Endothelial cell of umbilical vein (primary cell): ENCODE measurements around the gene JPT2.

Experiments
- CTCF ChIP-seq, 2 donors: IDR thresholded peaks; 1 replicate in 1 of 2; 2 replicates in 1 of 2; pipeline ENCODE4 v1.5.1; 2011; ENCODE audit warnings: low read length in 2 of 2, mild to moderate bottlenecking in 2 of 2, moderate library complexity in 2 of 2, control low read depth in 1 of 2, inconsistent platforms in 1 of 2, low read depth in 1 of 2; ENCODE audit not compliant: insufficient read depth in 1 of 2; ENCODE audit errors: extremely low read depth in 1 of 2
- EZH2 ChIP-seq: IDR thresholded peaks from 2 replicates; pipeline ENCODE4 v1.6.1; 2012; ENCODE audit warnings: borderline replicate concordance, low read depth, mild to moderate bottlenecking, moderate library complexity, low read length, inconsistent platforms; ENCODE audit not compliant: severe bottlenecking
- JUN ChIP-seq: IDR thresholded peaks from 2 replicates; pipeline ENCODE4 v1.6.1; 2011; ENCODE audit warnings: borderline replicate concordance, low read depth; ENCODE audit not compliant: insufficient read length, insufficient read depth
- MAX ChIP-seq: IDR thresholded peaks from 2 replicates; pipeline ENCODE4 v1.6.1; 2011; ENCODE audit not compliant: insufficient read depth, insufficient read length
- MYC ChIP-seq: IDR thresholded peaks from one replicate; pipeline ENCODE4 v1.6.1; 2011; ENCODE audit warnings: mild to moderate bottlenecking, low read depth, low read length
- POLR2A ChIP-seq: IDR thresholded peaks from 2 replicates; pipeline ENCODE4 v1.6.1; 2012; ENCODE audit warnings: low read depth, mild to moderate bottlenecking, control low read depth, low read length
- POLR2AphosphoS5 ChIP-seq: IDR thresholded peaks from 2 replicates; pipeline ENCODE4 v1.6.1; 2012; ENCODE audit warnings: low read depth, mild to moderate bottlenecking, control low read depth, low read length, moderate library complexity; ENCODE audit not compliant: insufficient read depth

- TF ChIP-seq POLR2AphosphoS5 (no peak), POLR2A (no peak), CTCF (IDR thresholded peaks at IDR 0.05; ENCODE audit: extremely low read depth in 1 of 2, insufficient read depth in 1 of 2, low read depth in 1 of 2, low read length in 2 of 2) (no peak), MYC (no peak), EZH2 (no peak), JUN (no peak), MAX (no peak)
Observed at GRCh38 chr16:1691276-1691675, 13.2 kb downstream of the JPT2 start.
